Regular cardiac myocyte (primary cell): ENCODE data around the gene NUTM2A. TPM values are rescaled to one million over a fixed set of nuclear protein-coding genes. Genes with fewer than 3 reads are reported as not detected.

Source experiments
- total RNA-seq: library from RNA; depleted of rRNA; stranded (reverse); fragments of >200 nt; gene quantifications from 2 replicates; pipeline ENCODE4 v1.2.3, GENCODE V29; 2014

Gene NUTM2A, protein sequence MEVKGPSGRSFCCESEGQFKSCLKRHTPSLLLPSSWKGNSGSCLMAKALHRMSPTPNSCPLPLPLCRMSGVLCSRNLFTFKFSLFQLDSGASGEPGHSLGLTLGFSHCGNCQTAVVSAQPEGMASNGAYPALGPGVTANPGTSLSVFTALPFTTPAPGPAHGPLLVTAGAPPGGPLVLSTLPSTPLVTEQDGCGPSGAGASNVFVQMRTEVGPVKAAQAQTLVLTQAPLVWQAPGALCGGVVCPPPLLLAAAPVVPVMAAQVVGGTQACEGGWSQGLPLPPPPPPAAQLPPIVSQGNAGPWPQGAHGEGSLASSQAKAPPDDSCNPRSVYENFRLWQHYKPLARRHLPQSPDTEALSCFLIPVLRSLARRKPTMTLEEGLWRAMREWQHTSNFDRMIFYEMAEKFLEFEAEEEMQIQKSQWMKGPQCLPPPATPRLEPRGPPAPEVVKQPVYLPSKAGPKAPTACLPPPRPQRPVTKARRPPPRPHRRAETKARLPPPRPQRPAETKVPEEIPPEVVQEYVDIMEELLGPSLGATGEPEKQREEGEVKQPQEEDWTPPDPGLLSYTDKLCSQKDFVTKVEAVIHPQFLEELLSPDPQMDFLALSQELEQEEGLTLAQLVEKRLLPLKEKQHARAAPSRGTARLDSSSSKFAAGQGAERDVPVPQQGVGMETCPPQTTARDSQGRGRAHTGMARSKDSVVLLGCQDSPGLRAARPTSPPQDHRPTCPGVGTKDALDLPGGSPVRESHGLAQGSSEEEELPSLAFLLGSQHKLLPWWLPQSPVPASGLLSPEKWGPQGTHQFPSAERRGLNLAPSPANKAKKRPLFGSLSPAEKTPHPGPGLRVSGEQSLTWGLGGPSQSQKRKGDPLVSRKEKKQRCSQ
- total RNA-seq: 0.28 and 0.58 TPM in 2 replicates

DNA sequence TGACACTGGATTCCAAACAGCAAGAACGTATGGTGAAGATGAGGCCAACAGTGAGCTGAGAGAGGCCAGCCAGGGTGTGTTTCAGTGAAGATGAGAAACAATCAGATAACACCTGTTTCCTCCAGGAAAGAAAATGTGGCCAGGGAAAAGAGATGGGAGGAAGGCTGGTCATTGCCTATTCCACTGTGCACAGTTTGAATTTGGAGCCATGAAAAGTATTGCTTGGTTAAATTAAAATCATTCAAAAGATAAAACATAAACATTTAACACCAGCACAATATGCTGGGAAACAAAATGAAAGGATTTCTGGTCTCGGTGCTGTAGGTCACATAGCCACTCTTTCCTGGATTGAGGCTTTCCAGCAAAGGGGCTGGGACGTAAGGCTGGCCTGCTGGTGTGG lies at the start of gene NUTM2A:
Gene NUTM2A, plus strand, starts transcription at position 301 of the 400 bp plus-strand sequence. CDS start 383 bp downstream, outside the sequence.

Other genes starting within 250 kb of the NUTM2A start
- gene FAM25A, start 205.2 kb upstream of the NUTM2A start, total RNA-seq: not detected in 2 replicates
- gene GLUD1, start 130.6 kb upstream of the NUTM2A start, total RNA-seq: 227 and 276 TPM in 2 replicates
- 25.7 and 31.6 TPM in 2 replicates for gene SHLD2, start 130.2 kb upstream of the NUTM2A start, total RNA-seq
- gene NUTM2D, start 132.3 kb downstream of the NUTM2A start, total RNA-seq: 0.28 and 0.96 TPM in 2 replicates